Body of pancreas (tissue), 4 donors: ENCODE results near the gene CRNN. TPM values are rescaled to one million over a fixed set of nuclear protein-coding genes. Genes with fewer than 3 reads are reported as not detected.
A peak's percentile ranks its signal among the peaks of the same experiment; 100 is the strongest.

Experiments
- ATAC-seq: fragments of 150-250 bp; one replicate; pipeline ENCODE4 v1.9.1; 2016
- DNase-seq, 4 donors: peaks; one replicate each; pipeline ENCODE4 v3.0.0-alpha.2; 2019
- H3K27ac ChIP-seq, 4 donors: fragments of 200-600 bp; sonication (generic); 1 replicate in 3 of 4; 2 replicates in 1 of 4; pipeline versions ENCODE4 v1.5.1 to v1.6.1; 2016 to 2019; ENCODE audit warnings: mild to moderate bottlenecking in 1 of 4, mixed read lengths in 1 of 4, moderate library complexity in 1 of 4
- H3K27me3 ChIP-seq, 2 donors: fragments of 200-600 bp; sonication (generic); one replicate each; pipeline ENCODE4 v1.6.0; 2016; ENCODE audit warnings: mild to moderate bottlenecking in 1 of 2
- H3K36me3 ChIP-seq, 2 donors: fragments of 200-600 bp; sonication (generic); replicated peaks in 1 of 2; 2 replicates each; pipeline ENCODE4 v1.5.1; 2016; ENCODE audit warnings: low read depth in 2 of 2; ENCODE audit not compliant: insufficient read depth in 1 of 2
- H3K4me1 ChIP-seq: fragments of 200-600 bp; sonication (generic); one replicate; pipeline ENCODE4 v1.6.0; 2016
- H3K4me3 ChIP-seq, 2 donors: fragments of 200-600 bp; sonication (generic); 1 replicate in 1 of 2; 2 replicates in 1 of 2; pipeline ENCODE4 v1.5.1; 2016 to 2019
- H3K9me3 ChIP-seq, 3 donors: fragments of 200-600 bp; sonication (generic); 1 replicate in 2 of 3; 2 replicates in 1 of 3; pipeline ENCODE4 v1.5.1; 2016
- POLR2A ChIP-seq, 3 donors: fragments of 450-650 bp; IDR thresholded peaks; one replicate each; pipeline ENCODE4 v1.6.1; 2016; ENCODE audit warnings: antibody characterized with exemption in 3 of 3, mild to moderate bottlenecking in 2 of 3
- WGBS, 2 donors: methylation state at CpG; one replicate each; pipeline ENCODE4 v1.1.5; 2017; 5-methylcytosine and 5-hydroxymethylcytosine counted together
- intact Hi-C: fragments of 100-400 bp; cut with DNase I; formaldehyde crosslinking; loops from one replicate; pipeline ENCODE4 v1.15.1; 2023
- total RNA-seq, 2 donors: library from RNA; depleted of rRNA; stranded (reverse); fragments of >200 nt; gene quantifications; one replicate each; pipeline ENCODE4 v1.1.0, GENCODE V29; 2016
- TF ChIP-seq, protein P1 (sequence below), 7 experiments: fragments of 450-650 bp in 4 of 7; fragments of 200-600 bp in 3 of 7; sonication (generic) in 3 of 7; IDR thresholded peaks; one replicate each; pipeline ENCODE4 v1.5.1; 2016 to 2019; ENCODE audit warnings: antibody characterized with exemption in 7 of 7

Gene CRNN
- not detected for total RNA-seq

DNA sequence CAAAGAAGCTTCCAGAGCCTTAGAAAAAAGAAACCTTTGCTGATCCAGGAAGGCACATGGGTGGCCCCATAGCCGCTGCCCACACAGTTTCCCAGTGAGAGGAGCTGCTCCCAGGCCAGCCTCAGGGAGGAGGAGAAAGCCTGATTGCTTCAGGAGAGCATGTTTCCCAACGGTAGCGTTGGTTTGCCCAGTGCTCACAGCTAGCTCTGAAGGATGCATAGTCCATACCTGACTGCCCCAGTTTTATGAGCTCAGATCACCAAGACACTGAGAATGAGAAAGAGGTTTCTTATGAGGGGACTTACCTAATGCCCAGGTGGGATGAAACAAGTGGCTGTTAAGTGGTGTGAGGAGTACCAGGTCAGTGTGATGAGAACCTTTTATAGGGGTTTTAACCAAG, at the start of gene CRNN:
Gene CRNN (minus strand): TSS at position 355 of the 400 bp plus-strand sequence. CDS start 2,030 bp downstream, outside the sequence.
- H3K4me1 ChIP-seq = peaks cover 17% of the 10 kb centered on the region
- H3K36me3 ChIP-seq = no peaks in the 10 kb centered on the region
- H3K27me3 ChIP-seq = no peaks in the 10 kb centered on the region
- 85% methylated on average over 3 of the region's 3 CpGs; no CpG with 5 or more reads in 1 of the 2 donors for WGBS, 2 donors
- DNase-seq (no peak), ATAC-seq (no peak)
- H3K9me3 ChIP-seq = no peaks in the 10 kb centered on the region
- H3K4me3 ChIP-seq = no peak within 1 kb of the TSS
- intact Hi-C loops = no loop called here
- no peak within 1 kb of the TSS for H3K27ac ChIP-seq
- TF ChIP-seq POLR2A (IDR thresholded peaks at IDR 0.05) = no peak
- TF ChIP-seq, protein P1, sequence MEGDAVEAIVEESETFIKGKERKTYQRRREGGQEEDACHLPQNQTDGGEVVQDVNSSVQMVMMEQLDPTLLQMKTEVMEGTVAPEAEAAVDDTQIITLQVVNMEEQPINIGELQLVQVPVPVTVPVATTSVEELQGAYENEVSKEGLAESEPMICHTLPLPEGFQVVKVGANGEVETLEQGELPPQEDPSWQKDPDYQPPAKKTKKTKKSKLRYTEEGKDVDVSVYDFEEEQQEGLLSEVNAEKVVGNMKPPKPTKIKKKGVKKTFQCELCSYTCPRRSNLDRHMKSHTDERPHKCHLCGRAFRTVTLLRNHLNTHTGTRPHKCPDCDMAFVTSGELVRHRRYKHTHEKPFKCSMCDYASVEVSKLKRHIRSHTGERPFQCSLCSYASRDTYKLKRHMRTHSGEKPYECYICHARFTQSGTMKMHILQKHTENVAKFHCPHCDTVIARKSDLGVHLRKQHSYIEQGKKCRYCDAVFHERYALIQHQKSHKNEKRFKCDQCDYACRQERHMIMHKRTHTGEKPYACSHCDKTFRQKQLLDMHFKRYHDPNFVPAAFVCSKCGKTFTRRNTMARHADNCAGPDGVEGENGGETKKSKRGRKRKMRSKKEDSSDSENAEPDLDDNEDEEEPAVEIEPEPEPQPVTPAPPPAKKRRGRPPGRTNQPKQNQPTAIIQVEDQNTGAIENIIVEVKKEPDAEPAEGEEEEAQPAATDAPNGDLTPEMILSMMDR (IDR thresholded peaks at IDR 0.05) = no peak

DNA sequence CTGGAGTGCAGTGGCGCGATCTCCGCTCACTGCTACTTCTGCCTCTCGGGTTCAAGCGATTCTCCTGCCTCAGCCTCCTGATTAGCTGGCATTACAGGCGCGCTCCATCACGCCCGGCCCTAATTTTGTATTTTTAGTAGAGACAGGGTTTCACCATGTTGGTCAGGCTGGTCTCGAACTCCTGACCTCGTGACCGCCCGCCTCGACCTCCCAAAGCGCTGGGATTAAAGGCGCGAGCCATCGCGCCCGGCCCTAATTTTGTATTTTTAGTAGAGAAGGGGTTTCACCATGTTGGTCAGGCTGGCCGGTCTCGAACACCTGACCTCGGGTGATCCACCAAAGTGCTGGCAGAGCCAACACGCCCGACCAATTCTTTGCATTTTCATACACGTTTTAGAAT, 48.6 kb upstream of the CRNN start:
- TF ChIP-seq POLR2A (IDR thresholded peaks at IDR 0.05) = no peak
- TF ChIP-seq, protein P1 (IDR thresholded peaks at IDR 0.05) = no peak
- DNase-seq (no peak), ATAC-seq (no peak)
- WGBS, 2 donors = 85 to 88% methylated on average over 26 of the region's 26 CpGs
- Histone ChIP-seq H3K27ac (no peak overlapping the region), H3K9me3 (no peaks in the 10 kb centered on the region), H3K27me3 (no peaks in the 10 kb centered on the region), H3K4me3 (no peak overlapping the region), H3K4me1 (no peaks in the 10 kb centered on the region), H3K36me3 (no peaks in the 10 kb centered on the region)
- intact Hi-C loops = no loop called here

DNA sequence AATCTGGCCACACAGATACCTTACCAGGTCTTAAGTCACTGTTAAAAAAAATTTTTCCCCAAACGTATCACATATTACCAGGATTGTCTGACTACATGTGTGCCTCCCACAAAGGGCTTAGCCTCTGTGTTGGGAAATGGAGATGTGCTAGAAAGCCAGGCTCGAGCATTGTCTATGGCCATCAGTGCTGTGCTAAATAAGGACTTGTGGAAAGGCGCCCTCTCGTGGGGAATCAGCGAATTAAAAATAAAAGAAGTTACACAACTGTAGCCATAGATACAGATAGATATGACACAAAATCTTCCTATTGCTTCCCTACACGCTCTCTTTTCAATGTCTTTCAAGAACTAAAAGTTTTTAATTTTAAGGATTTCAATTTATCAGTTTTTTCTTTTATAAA, 47.5 kb upstream of the CRNN start:
- H3K4me3 ChIP-seq = no peak overlapping the region
- H3K27me3 ChIP-seq = no peaks in the 10 kb centered on the region
- H3K27ac ChIP-seq = no peak overlapping the region
- ATAC-seq = no peak
- intact Hi-C loops = no loop called here
- TF ChIP-seq POLR2A (IDR thresholded peaks at IDR 0.05) = no peak
- TF ChIP-seq, protein P1 (IDR thresholded peaks at IDR 0.05) = peak; percentile 35 to 64 (median 54)
- H3K9me3 ChIP-seq = no peaks in the 10 kb centered on the region
- H3K36me3 ChIP-seq = no peaks in the 10 kb centered on the region
- 1 to 5% methylated on average over 6 of the region's 6 CpGs for WGBS, 2 donors
- H3K4me1 ChIP-seq = no peaks in the 10 kb centered on the region
- peak; percentile 55 to 69 (median 56) for DNase-seq

DNA sequence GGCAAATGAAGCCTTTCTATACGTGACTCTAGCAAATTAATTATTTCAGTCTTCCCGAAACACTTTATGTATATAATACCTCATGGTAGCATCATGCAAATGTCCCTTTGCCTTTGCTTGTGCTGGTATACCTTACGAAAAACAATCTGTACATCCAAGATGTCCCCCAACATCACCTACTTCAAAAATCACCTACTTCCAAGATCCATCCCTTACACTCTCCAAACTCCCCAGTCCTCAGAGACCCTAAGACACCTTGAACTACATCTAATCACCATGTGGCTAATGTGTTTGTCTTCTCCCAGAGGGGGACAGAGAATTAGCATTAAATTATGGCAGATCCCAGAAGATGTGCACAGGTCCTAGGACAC, 46.5 kb upstream of the CRNN start:
- H3K27ac ChIP-seq = no peak overlapping the region
- intact Hi-C loops = no loop called here

More for the DNA sequence above, 46.5 kb upstream of the CRNN start:
- Histone ChIP-seq H3K27me3 (no peaks in the 10 kb centered on the region), H3K4me3 (no peak overlapping the region), H3K9me3 (no peaks in the 10 kb centered on the region), H3K4me1 (no peaks in the 10 kb centered on the region), H3K36me3 (no peaks in the 10 kb centered on the region)
- TF ChIP-seq POLR2A (IDR thresholded peaks at IDR 0.05) = no peak
- TF ChIP-seq, protein P1 (IDR thresholded peaks at IDR 0.05) = no peak
- DNase-seq = no peak
- ATAC-seq = no peak
- 32 to 37% methylated on average over 3 of the region's 3 CpGs for WGBS, 2 donors
